Nephron (organoid): Measurements from ENCODE around the gene PAPPA.
A peak's percentile ranks its signal among the peaks of the same experiment; 100 is the strongest.

Experiments
- H3K27ac Mint-ChIP-seq, 3 experiments: 2 replicates each; pipeline ENCODE4 v1.8.0; 2020; ENCODE audit warnings: mixed read lengths in 3 of 3, mild to moderate bottlenecking in 2 of 3, moderate library complexity in 1 of 3
- H3K27me3 Mint-ChIP-seq: 2 replicates; pipeline ENCODE4 v1.8.0; 2021; ENCODE audit warnings: low read depth, mild to moderate bottlenecking, moderate library complexity, mixed read lengths
- H3K36me3 Mint-ChIP-seq: 2 replicates; pipeline ENCODE4 v1.8.0; 2020; ENCODE audit warnings: low read depth, mixed read lengths
- H3K4me1 Mint-ChIP-seq: 2 replicates; pipeline ENCODE4 v1.8.0; 2020; ENCODE audit warnings: mixed read lengths
- H3K4me3 Mint-ChIP-seq, 3 experiments: 2 replicates each; pipeline ENCODE4 v1.8.0; 2020; ENCODE audit warnings: mild to moderate bottlenecking in 3 of 3, mixed read lengths in 3 of 3, moderate library complexity in 2 of 3
- H3K9me3 Mint-ChIP-seq: 2 replicates; pipeline ENCODE4 v1.8.0; 2020; ENCODE audit warnings: mixed read lengths
- CTCF ChIP-seq, 3 experiments: fragments of 200-600 bp; sonication (generic); IDR thresholded peaks; one replicate each; pipeline ENCODE4 v1.5.0; 2021; ENCODE audit warnings: antibody characterized with exemption in 3 of 3; ENCODE audit not compliant: unreplicated experiment in 3 of 3

PAPPA gene

GRCh38 chr9:116323571-116323970 is 170.0 kb downstream of the PAPPA start:
- H3K27me3 Mint-ChIP-seq = peaks cover 39% of the 10 kb centered on the region
- no peak overlapping the region for H3K4me3 Mint-ChIP-seq
- H3K4me1 Mint-ChIP-seq = peaks cover 59% of the 10 kb centered on the region
- H3K9me3 Mint-ChIP-seq = no peaks in the 10 kb centered on the region
- peaks cover 5% of the 10 kb centered on the region for H3K36me3 Mint-ChIP-seq
- TF ChIP-seq CTCF (IDR thresholded peaks at IDR 0.05; ENCODE audit: unreplicated experiment in 3 of 3) = no peak
- peak overlapping the region; percentile 2 to 48 (median 2) for H3K27ac Mint-ChIP-seq

GRCh38 chr9:116325924-116326323 is 172.3 kb downstream of the PAPPA start:
- TF ChIP-seq CTCF (IDR thresholded peaks at IDR 0.05; ENCODE audit: unreplicated experiment in 3 of 3) = no peak
- Mint-ChIP-seq H3K27me3 (peaks cover 25% of the 10 kb centered on the region), H3K36me3 (peaks cover 5% of the 10 kb centered on the region), H3K27ac (no peak overlapping the region), H3K4me1 (peaks cover 50% of the 10 kb centered on the region), H3K4me3 (no peak overlapping the region), H3K9me3 (no peaks in the 10 kb centered on the region)

- Mint-ChIP-seq H3K36me3 (peaks cover 15% of the 10 kb centered on the region), H3K4me1 (peaks cover 46% of the 10 kb centered on the region), H3K27ac (peak overlapping the region; percentile 34 to 50 (median 47)), H3K27me3 (peaks cover 28% of the 10 kb centered on the region), H3K4me3 (no peak overlapping the region), H3K9me3 (no peaks in the 10 kb centered on the region)
- no peak for TF ChIP-seq CTCF (IDR thresholded peaks at IDR 0.05; ENCODE audit: unreplicated experiment in 3 of 3)
Measured at GRCh38 chr9:116327701-116328405, 174.3 kb downstream of the PAPPA start.

GRCh38 chr9:116329470-116329869 is 175.9 kb downstream of the PAPPA start:
- no peak overlapping the region for H3K4me3 Mint-ChIP-seq
- H3K36me3 Mint-ChIP-seq = peaks cover 14% of the 10 kb centered on the region
- peaks cover 28% of the 10 kb centered on the region for H3K27me3 Mint-ChIP-seq
- peaks cover 34% of the 10 kb centered on the region for H3K4me1 Mint-ChIP-seq
- no peak for TF ChIP-seq CTCF (IDR thresholded peaks at IDR 0.05; ENCODE audit: unreplicated experiment in 3 of 3)
- H3K9me3 Mint-ChIP-seq = no peaks in the 10 kb centered on the region
- H3K27ac Mint-ChIP-seq = no peak overlapping the region

GRCh38 chr9:116331241-116331640 is 177.7 kb downstream of the PAPPA start:
- no peak overlapping the region for H3K27ac Mint-ChIP-seq
- H3K27me3 Mint-ChIP-seq = peaks cover 29% of the 10 kb centered on the region
- H3K4me3 Mint-ChIP-seq = no peak overlapping the region
- TF ChIP-seq CTCF (IDR thresholded peaks at IDR 0.05; ENCODE audit: unreplicated experiment in 3 of 3) = no peak
- peaks cover 26% of the 10 kb centered on the region for H3K4me1 Mint-ChIP-seq
- peaks cover 11% of the 10 kb centered on the region for H3K36me3 Mint-ChIP-seq
- no peaks in the 10 kb centered on the region for H3K9me3 Mint-ChIP-seq

- Mint-ChIP-seq H3K27ac (no peak overlapping the region), H3K27me3 (peaks cover 30% of the 10 kb centered on the region), H3K4me3 (no peak overlapping the region), H3K9me3 (no peaks in the 10 kb centered on the region), H3K4me1 (peaks cover 26% of the 10 kb centered on the region), H3K36me3 (peaks cover 14% of the 10 kb centered on the region)
- no peak for TF ChIP-seq CTCF (IDR thresholded peaks at IDR 0.05; ENCODE audit: unreplicated experiment in 3 of 3)
Measured at GRCh38 chr9:116332090-116332489, 178.5 kb downstream of the PAPPA start.
